GM12801 (cell line): Measurements from ENCODE around the gene RRP15.

ENCODE experiments used
- CTCF ChIP-seq: IDR thresholded peaks from one replicate; pipeline ENCODE4 v1.5.1; 2011; ENCODE audit warnings: control low read depth; ENCODE audit not compliant: insufficient read length; ENCODE audit errors: extremely low read depth

Gene RRP15

GRCh38 chr1:218382261-218382660 is 97.2 kb downstream of the RRP15 start:
- no peak for TF ChIP-seq CTCF

- no peak for TF ChIP-seq CTCF
These were observed 98.0 kb downstream of the RRP15 start for GRCh38 chr1:218383051-218383450.

- no peak for TF ChIP-seq CTCF
These were observed 98.6 kb downstream of the RRP15 start for GRCh38 chr1:218383681-218384080.

GRCh38 chr1:218384581-218384993 is 99.5 kb downstream of the RRP15 start:
- TF ChIP-seq CTCF, result no peak
